ENCODE measurements around the gene ASCC3. TPM values are rescaled to one million over a fixed set of nuclear protein-coding genes. Genes with fewer than 3 reads are reported as not detected.

Gene ASCC3
- polyA plus RNA-seq, 1 experiment: 56.0 TPM

- peaks cover 19% of the 10 kb centered on the region; the same call in 1 of the 2 replicates for H3K9me3 ChIP-seq (ENCODE audit: control insufficient read depth, insufficient read depth, low read length)
- H3K27ac ChIP-seq (ENCODE audit: low read depth, low read length): no peak overlapping the region
- no peak overlapping the region for H3K4me3 ChIP-seq (ENCODE audit: low read depth, low read length)
- H3K27me3 ChIP-seq (ENCODE audit: control insufficient read depth, insufficient read depth, low read length): peaks cover 97% of the 10 kb centered on the region
- CTCF ChIA-PET: interaction anchor here (1.8 kb wide), 1 partner anchor 346 kb away, joined by 4 read pairs; no protein-coding TSS in a partner anchor
- TF ChIP-seq CTCF (IDR thresholded peaks at IDR 0.05; ENCODE audit: low read depth, low read length): no peak
- DNase-seq (ENCODE audit: low read depth, low spot score): no peak
- POLR2A ChIA-PET: no interaction called here
Observed at GRCh38 chr6:100462706-100463629, 418.2 kb downstream of the ASCC3 start.

GRCh38 chr6:100461917-100462705 lies 419.0 kb downstream of the ASCC3 start:
- no peak for TF ChIP-seq CTCF (IDR thresholded peaks at IDR 0.05; ENCODE audit: low read depth, low read length)
- Histone ChIP-seq H3K27ac (ENCODE audit: low read depth, low read length) (no peak overlapping the region), H3K4me3 (ENCODE audit: low read depth, low read length) (no peak overlapping the region), H3K27me3 (ENCODE audit: control insufficient read depth, insufficient read depth, low read length) (peaks cover 97% of the 10 kb centered on the region), H3K9me3 (ENCODE audit: control insufficient read depth, insufficient read depth, low read length) (peaks cover 21% of the 10 kb centered on the region)
- ChIA-PET CTCF (interaction anchor here (1.8 kb wide), 1 partner anchor 345 kb away, joined by 4 read pairs; no protein-coding TSS in a partner anchor), POLR2A (no interaction called here)
- no peak for DNase-seq (ENCODE audit: low read depth, low spot score)

- ChIA-PET CTCF (interaction anchor here (0.9 to 2.8 kb wide), 6 partner anchors 9 to 594 kb away, joined by 3 to 16 read pairs (median 3); no protein-coding TSS in a partner anchor), POLR2A (interaction anchor here (0.7 kb wide), 1 partner anchor 15 kb away, joined by 3 read pairs; no protein-coding TSS in a partner anchor)
- TF ChIP-seq CTCF (IDR thresholded peaks at IDR 0.05; ENCODE audit: low read depth, low read length): no peak
- Histone ChIP-seq H3K9me3 (ENCODE audit: control insufficient read depth, insufficient read depth, low read length) (peaks cover 20% of the 10 kb centered on the region), H3K4me3 (ENCODE audit: low read depth, low read length) (no peak overlapping the region), H3K27ac (ENCODE audit: low read depth, low read length) (no peak overlapping the region), H3K27me3 (ENCODE audit: control insufficient read depth, insufficient read depth, low read length) (peaks cover 97% of the 10 kb centered on the region)
- DNase-seq (ENCODE audit: low read depth, low spot score): no peak
Observed at GRCh38 chr6:100461278-100461916, 419.7 kb downstream of the ASCC3 start.

- peak; percentile 28 for TF ChIP-seq CTCF (IDR thresholded peaks at IDR 0.05; ENCODE audit: low read depth, low read length)
- Histone ChIP-seq H3K27me3 (ENCODE audit: control insufficient read depth, insufficient read depth, low read length) (peaks cover 97% of the 10 kb centered on the region), H3K9me3 (ENCODE audit: control insufficient read depth, insufficient read depth, low read length) (peaks cover 20% of the 10 kb centered on the region), H3K4me3 (ENCODE audit: low read depth, low read length) (no peak overlapping the region), H3K27ac (ENCODE audit: low read depth, low read length) (no peak overlapping the region)
- ChIA-PET CTCF (interaction anchor here (0.9 to 2.8 kb wide), 6 partner anchors 9 to 593 kb away, joined by 3 to 16 read pairs (median 3); no protein-coding TSS in a partner anchor), POLR2A (interaction anchor here (0.7 kb wide), 1 partner anchor 14 kb away, joined by 3 read pairs; no protein-coding TSS in a partner anchor)
- no peak for DNase-seq (ENCODE audit: low read depth, low spot score)
Observed at GRCh38 chr6:100460650-100461204, 420.4 kb downstream of the ASCC3 start.
